SKM-1 (cell line): ENCODE measurements around the gene TRH.

Experiments
- DNase-seq: peaks from one replicate; lab custom pipeline; 2025; ENCODE audit not compliant: unreplicated experiment; lab: John Stamatoyannopoulos, UW

The TRH gene

GRCh38 chr3:129974564-129974832 lies at the start of gene TRH:
TRH (plus strand) TSS chr3:129974720; CDS start chr3:129975817, 1,097 bp downstream.
- no peak for DNase-seq

- no peak for DNase-seq
These were observed 47.4 kb upstream of the TRH start for GRCh38 chr3:129927072-129927471.

- no peak for DNase-seq
These were observed 45.1 kb upstream of the TRH start for GRCh38 chr3:129929383-129929782.

- no peak for DNase-seq
These were observed 41.0 kb upstream of the TRH start for GRCh38 chr3:129933471-129933870.

GRCh38 chr3:129934234-129935123 lies 40.0 kb upstream of the TRH start:
- DNase-seq, result no peak

- DNase-seq, result no peak
These were observed 37.8 kb upstream of the TRH start for GRCh38 chr3:129936757-129937156.

- no peak for DNase-seq
These were observed 36.8 kb upstream of the TRH start for GRCh38 chr3:129937717-129938116.

- no peak for DNase-seq
These were observed 36.2 kb upstream of the TRH start for GRCh38 chr3:129938140-129938930.

- DNase-seq, result no peak
These were observed 34.4 kb upstream of the TRH start for GRCh38 chr3:129940086-129940485.

GRCh38 chr3:129942296-129942695 lies 32.2 kb upstream of the TRH start:
- peak; percentile 65 for DNase-seq

GRCh38 chr3:129943020-129943419 lies 31.5 kb upstream of the TRH start:
- DNase-seq, result no peak

- no peak for DNase-seq
These were observed 29.8 kb upstream of the TRH start for GRCh38 chr3:129944709-129945108.

- DNase-seq, result no peak
These were observed 26.8 kb upstream of the TRH start for GRCh38 chr3:129947538-129948240.

- DNase-seq, result peak; percentile 69
These were observed 24.0 kb upstream of the TRH start for GRCh38 chr3:129950318-129951046.

- DNase-seq, result no peak
These were observed 21.8 kb upstream of the TRH start for GRCh38 chr3:129952556-129953355.

- no peak for DNase-seq
These were observed 20.9 kb upstream of the TRH start for GRCh38 chr3:129953621-129954020.

GRCh38 chr3:129954514-129954913 lies 20.0 kb upstream of the TRH start:
- peak; percentile 83 for DNase-seq

- DNase-seq, result no peak
These were observed 17.6 kb upstream of the TRH start for GRCh38 chr3:129956936-129957335.

- no peak for DNase-seq
These were observed 15.8 kb upstream of the TRH start for GRCh38 chr3:129958755-129959154.

- no peak for DNase-seq
These were observed 13.4 kb upstream of the TRH start for GRCh38 chr3:129961141-129961541.
